HEK293 (cell line): ENCODE measurements around the gene FAM219B.

Source experiments
- CTCF ChIP-seq: fragments of 450-650 bp; formaldehyde crosslinking; IDR thresholded peaks from 2 replicates; pipeline ENCODE4 v1.5.1; 2016; ENCODE audit warnings: missing biosample characterization, missing genetic modification characterization
- KLF7 ChIP-seq: fragments of 450-650 bp; formaldehyde crosslinking; IDR thresholded peaks from 2 replicates; pipeline ENCODE4 v1.5.1; 2016; ENCODE audit warnings: missing biosample characterization, missing genetic modification characterization, borderline replicate concordance
- ZNF560 ChIP-seq: fragments of 450-650 bp; formaldehyde crosslinking; IDR thresholded peaks from 2 replicates; pipeline ENCODE4 v1.5.1; 2017; ENCODE audit warnings: missing biosample characterization, missing genetic modification characterization, borderline replicate concordance

- TF ChIP-seq KLF7 (tag by site-specific recombination), result no peak
- TF ChIP-seq CTCF (tag by site-specific recombination), result no peak
- TF ChIP-seq ZNF560 (tag by site-specific recombination), result no peak
Observed at GRCh38 chr15:74955017-74955416, 48.4 kb upstream of the FAM219B start.
